AG09309 (cell line): ENCODE results near the gene EDC3.

ENCODE experiments used
- DNase-seq: peaks from one replicate; pipeline ENCODE4 v3.0.0-alpha.2; 2010; ENCODE audit warnings: low read depth
- H3K4me3 ChIP-seq: 2 replicates; pipeline ENCODE4 v1.5.1; 2011; ENCODE audit warnings: mild to moderate bottlenecking, low read depth, low read length, moderate library complexity; ENCODE audit not compliant: control insufficient read depth
- TF ChIP-seq, protein P1 (sequence below): IDR thresholded peaks from 2 replicates; pipeline ENCODE4 v1.5.1; 2011; ENCODE audit warnings: mild to moderate bottlenecking, low read depth, low read length, inconsistent platforms; ENCODE audit not compliant: insufficient read depth, control insufficient read depth; ENCODE audit errors: missing control alignments

EDC3 gene

DNA sequence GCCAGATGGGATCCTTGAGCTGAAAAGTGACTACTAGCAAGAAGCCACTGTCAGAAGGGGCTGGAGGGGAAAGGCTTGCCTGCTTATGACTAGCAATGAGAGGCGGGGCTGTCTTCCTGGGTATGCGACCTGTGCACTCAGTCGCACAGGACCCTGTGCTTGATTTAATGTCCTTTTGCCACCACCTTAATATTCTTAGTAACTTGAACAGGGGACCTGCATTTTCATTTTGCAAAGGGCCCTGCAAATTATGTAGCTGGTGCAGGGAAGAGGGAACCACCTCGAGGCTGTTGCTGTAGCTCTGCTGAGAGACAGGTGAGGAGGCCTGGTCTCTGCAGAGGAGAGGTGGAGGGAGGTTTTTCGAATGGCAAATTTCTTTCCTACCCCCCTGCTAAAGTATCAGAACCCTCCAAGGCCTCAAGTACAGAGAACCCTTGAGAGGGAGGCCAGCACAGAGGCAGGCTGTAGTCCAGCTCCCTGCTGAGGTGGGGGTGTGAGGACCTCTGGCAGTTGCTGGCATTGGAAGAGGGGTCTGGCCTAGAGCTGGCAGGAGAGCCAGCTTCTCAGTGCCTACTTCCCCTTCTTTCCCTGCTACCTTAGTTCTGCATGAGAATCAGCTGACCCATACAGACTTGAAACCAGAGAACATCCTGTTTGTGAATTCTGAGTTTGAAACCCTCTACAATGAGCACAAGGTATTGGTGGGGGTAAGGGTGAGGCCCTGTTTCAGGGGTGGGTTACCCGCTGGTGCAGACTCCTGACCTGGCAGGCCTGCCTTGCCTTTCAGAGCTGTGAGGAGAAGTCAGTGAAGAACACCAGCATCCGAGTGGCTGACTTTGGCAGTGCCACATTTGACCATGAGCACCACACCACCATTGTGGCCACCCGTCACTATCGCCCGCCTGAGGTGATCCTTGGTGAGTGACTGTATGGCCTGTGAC, 68.8 kb downstream of the EDC3 start:
- TF ChIP-seq, protein P1, sequence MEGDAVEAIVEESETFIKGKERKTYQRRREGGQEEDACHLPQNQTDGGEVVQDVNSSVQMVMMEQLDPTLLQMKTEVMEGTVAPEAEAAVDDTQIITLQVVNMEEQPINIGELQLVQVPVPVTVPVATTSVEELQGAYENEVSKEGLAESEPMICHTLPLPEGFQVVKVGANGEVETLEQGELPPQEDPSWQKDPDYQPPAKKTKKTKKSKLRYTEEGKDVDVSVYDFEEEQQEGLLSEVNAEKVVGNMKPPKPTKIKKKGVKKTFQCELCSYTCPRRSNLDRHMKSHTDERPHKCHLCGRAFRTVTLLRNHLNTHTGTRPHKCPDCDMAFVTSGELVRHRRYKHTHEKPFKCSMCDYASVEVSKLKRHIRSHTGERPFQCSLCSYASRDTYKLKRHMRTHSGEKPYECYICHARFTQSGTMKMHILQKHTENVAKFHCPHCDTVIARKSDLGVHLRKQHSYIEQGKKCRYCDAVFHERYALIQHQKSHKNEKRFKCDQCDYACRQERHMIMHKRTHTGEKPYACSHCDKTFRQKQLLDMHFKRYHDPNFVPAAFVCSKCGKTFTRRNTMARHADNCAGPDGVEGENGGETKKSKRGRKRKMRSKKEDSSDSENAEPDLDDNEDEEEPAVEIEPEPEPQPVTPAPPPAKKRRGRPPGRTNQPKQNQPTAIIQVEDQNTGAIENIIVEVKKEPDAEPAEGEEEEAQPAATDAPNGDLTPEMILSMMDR: no peak
- DNase-seq: no peak
- no peak overlapping the region for H3K4me3 ChIP-seq

DNA sequence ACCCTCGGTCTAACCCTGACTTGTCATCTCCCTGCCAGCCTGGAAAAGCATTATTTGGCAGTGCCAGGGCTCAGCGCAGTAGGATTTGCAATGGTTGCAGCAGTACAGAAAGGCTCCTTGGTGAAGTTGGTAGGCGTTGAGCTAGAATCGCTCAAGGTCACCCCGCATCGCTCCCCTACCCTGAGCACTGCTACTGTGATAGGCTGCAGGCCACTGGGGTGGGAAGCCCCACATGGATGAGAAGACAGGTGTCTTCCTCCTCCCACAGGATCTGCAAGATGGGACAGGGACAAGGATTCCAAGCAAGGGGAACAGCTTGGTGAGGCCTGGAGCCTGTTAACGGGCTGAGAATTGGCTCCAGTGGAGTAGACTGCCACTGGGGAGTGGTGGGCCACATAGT, 69.5 kb downstream of the EDC3 start:
- TF ChIP-seq, protein P1: no peak
- H3K4me3 ChIP-seq: no peak overlapping the region
- DNase-seq: no peak

DNA sequence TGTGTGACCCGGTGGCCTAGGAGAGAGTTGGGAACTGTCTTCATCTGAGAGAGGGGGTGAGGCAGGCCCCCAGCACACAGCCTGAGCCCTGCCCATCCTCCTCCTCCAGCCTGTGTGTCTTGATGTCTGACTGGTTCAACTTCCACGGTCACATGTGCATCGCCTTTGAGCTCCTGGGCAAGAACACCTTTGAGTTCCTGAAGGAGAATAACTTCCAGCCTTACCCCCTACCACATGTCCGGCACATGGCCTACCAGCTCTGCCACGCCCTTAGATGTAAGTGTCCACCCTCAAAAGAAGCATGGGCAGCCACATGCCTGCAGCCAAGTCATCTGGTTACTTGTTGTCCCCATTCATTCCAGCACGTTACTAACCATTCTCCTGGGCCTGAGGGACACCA, 70.1 kb downstream of the EDC3 start:
- no peak overlapping the region for H3K4me3 ChIP-seq
- TF ChIP-seq, protein P1: no peak
- DNase-seq: no peak

DNA sequence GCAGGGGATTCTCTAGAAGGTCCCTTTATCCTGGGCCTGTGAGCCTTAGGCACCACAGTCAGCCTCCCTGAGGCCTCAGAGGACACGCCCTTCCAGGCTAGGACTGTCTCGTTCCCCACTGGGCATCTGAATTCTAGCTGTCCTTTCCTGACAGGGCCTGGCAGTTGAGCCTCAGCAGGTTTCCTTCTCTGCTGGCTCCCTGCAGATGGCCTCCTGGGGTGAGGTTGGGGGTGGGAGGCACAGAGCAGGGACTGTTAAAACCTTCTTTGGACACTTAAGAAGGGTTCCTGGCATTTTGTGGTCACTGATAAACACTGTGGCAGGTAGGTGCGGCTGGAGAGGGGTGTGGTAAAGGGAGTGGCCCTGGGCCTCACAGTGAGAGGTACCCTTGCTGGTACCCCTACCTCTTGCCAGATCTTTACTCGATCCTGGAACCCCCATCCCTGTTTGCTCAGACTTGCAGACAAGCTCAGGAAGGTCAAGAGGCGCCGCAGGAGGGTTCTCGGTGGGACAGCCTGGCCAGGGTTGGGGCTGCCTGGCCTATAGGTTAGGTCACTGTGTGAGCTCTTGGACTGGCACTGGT, 71.7 kb downstream of the EDC3 start:
- TF ChIP-seq, protein P1: no peak
- no peak for DNase-seq
- H3K4me3 ChIP-seq: no peak overlapping the region

DNA sequence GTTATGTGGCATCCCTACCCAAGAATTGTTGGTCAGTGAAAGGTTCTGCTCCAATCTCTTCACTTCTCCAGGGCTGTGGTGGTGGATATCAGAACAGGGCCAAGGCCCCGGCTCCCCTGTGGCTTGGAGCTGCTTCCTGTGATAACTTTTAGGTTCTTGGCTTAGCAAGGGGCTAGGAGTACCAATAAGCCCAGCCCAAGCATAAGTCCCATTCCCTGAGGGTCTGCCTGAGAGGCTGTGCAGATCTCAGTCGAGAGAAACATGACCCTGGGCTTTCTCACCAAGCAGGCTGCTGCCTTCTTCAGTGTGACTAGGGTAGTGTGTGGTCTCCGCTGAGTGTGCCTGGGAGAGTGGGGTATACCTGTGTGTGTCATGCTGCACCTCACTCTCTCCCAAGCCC, 73.1 kb downstream of the EDC3 start:
- TF ChIP-seq, protein P1: no peak
- DNase-seq: no peak
- no peak overlapping the region for H3K4me3 ChIP-seq

DNA sequence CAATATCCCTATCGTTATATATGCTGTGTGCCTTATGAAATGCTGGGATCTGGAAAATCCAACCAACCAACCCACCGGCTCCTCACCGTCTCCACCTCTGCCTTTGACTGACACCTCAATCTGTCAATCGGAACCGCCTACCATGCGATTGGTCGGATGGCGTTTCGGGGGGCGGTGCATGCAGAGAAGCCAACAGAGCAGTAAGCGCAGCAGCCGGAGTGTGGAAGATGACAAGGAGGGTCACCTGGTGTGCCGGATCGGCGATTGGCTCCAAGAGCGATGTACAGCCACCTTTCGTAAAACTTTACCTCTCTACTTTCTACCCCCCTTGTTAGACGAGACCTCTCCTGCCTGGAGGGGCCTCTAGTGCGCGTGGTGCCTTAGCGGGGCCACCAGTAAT, 73.9 kb downstream of the EDC3 start:
- DNase-seq: no peak
- TF ChIP-seq, protein P1: no peak
- no peak overlapping the region for H3K4me3 ChIP-seq

DNA sequence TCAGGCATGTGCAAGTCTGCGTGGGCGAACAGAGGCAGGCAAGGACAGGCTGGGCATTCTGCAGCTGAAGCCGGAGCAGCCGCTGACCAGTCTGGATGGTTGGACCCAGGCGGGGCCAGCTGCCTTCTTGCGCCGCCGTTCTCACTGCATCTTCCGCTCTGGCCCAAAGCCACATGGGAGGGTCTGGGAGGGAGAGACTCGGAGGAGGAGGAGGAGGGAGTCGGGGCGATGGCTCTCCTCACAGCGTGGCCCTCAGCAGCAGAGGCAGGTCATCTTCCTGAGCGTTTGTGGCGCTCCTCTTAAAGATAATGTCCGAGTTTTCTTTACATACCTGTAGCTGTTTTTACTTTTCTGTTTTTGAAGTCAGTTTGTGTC, 74.3 kb downstream of the EDC3 start:
- no peak overlapping the region for H3K4me3 ChIP-seq
- TF ChIP-seq, protein P1: no peak
- no peak for DNase-seq
